IPS-20b (cell line): ENCODE results near the gene NMT1.

Source experiments
- H3K27ac ChIP-seq: one replicate; pipeline ENCODE4 v1.5.1; 2013; ENCODE audit warnings: low read length
- H3K27me3 ChIP-seq: 2 replicates; pipeline ENCODE4 v1.6.1; 2013; ENCODE audit warnings: mild to moderate bottlenecking, low read length, inconsistent platforms; ENCODE audit not compliant: insufficient read depth
- H3K36me3 ChIP-seq: 2 replicates; pipeline ENCODE4 v1.6.1; 2013; ENCODE audit warnings: low read depth, mild to moderate bottlenecking, inconsistent platforms, low read length, moderate library complexity; ENCODE audit not compliant: insufficient read depth
- H3K4me1 ChIP-seq: 2 replicates; pipeline ENCODE4 v1.6.1; 2013; ENCODE audit warnings: mild to moderate bottlenecking, control low read depth, inconsistent platforms, low read length, moderate library complexity; ENCODE audit not compliant: insufficient read depth
- H3K4me3 ChIP-seq: 2 replicates; pipeline ENCODE4 v1.5.1; 2013; ENCODE audit warnings: mild to moderate bottlenecking, low read length, inconsistent platforms
- H3K9ac ChIP-seq: 2 replicates; pipeline ENCODE4 v1.6.1; 2013; ENCODE audit warnings: low read depth, mild to moderate bottlenecking, inconsistent platforms, low read length, moderate library complexity
- H3K9me3 ChIP-seq: 2 replicates; pipeline ENCODE4 v1.6.1; 2013; ENCODE audit warnings: mild to moderate bottlenecking, low read depth, low read length, inconsistent platforms; ENCODE audit not compliant: insufficient read depth

Gene NMT1

DNA sequence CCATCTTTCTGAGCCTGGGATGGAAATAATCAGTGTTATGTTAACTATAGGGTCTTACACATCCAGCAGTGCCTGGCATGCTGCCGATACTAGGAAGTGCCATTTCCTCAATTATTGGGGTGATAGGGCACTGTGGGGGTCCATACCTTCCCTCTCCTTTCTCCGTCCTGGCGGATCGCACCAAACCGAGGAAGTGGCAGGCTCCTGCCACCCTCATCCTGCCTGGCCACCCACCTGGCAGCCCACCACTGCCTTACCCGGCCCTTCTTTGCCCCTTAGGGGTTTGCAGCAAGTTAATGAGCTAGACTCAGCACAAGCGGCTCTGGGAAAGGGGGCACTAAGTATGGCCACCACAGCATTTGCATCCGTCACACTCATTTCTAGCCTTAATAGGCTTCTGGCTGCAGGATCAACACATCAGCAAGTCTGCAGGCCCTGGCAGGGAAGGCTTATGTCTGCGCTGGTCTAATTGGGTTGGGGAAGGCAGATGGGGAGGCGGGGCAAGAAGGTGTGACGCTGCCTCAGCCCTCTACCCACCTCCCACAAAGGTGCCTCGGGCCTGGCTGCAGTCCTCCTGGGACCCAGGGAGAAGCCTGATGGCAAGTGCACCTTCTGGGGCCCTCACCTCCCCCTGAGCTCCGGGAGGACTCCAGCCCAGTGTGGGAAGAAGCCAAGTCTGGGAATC lies 38.3 kb upstream of the NMT1 start:
- Histone ChIP-seq H3K4me1 (peaks cover 7% of the 10 kb centered on the region; the same call in 1 of the 2 replicates), H3K36me3 (peaks cover 10% of the 10 kb centered on the region), H3K27me3 (peaks cover 41% of the 10 kb centered on the region), H3K4me3 (no peak overlapping the region), H3K9ac (no peak overlapping the region), H3K27ac (no peak overlapping the region), H3K9me3 (no peaks in the 10 kb centered on the region; the same call in 1 of the 2 replicates)

- Histone ChIP-seq H3K27ac (no peak overlapping the region), H3K36me3 (peaks cover 54% of the 10 kb centered on the region), H3K4me1 (no peaks in the 10 kb centered on the region), H3K9me3 (no peaks in the 10 kb centered on the region), H3K27me3 (no peaks in the 10 kb centered on the region), H3K9ac (no peak overlapping the region), H3K4me3 (no peak overlapping the region)
Measured at GRCh38 chr17:45029096-45029495, 32.0 kb upstream of the NMT1 start.

GRCh38 chr17:45029758-45030423 lies 31.2 kb upstream of the NMT1 start:
- H3K4me3 ChIP-seq = no peak overlapping the region
- H3K9me3 ChIP-seq = no peaks in the 10 kb centered on the region
- H3K36me3 ChIP-seq = peaks cover 61% of the 10 kb centered on the region
- no peak overlapping the region for H3K27ac ChIP-seq
- H3K27me3 ChIP-seq = no peaks in the 10 kb centered on the region
- no peaks in the 10 kb centered on the region for H3K4me1 ChIP-seq
- H3K9ac ChIP-seq = no peak overlapping the region

DNA sequence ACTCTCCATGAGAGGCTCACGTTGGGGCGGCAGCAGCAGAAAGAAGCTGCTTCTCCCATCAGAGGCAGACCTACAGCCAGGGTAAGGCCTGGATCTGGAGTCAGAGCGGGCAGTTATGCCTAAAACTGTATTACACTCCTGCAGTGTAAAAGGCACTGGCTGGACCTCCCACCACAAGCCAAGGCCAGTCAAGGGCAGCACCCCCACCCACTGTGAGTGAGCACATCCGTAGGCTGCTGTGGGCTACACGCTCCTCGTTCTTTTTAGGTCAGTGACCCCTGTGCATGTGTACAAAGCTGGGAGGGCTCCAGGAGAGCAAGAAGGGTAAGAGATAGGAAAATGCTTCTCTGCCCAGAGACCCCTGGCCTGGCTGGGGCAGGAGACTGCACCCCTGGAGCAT lies 30.4 kb upstream of the NMT1 start:
- Histone ChIP-seq H3K4me3 (no peak overlapping the region), H3K9ac (no peak overlapping the region), H3K4me1 (no peaks in the 10 kb centered on the region), H3K27me3 (no peaks in the 10 kb centered on the region), H3K9me3 (no peaks in the 10 kb centered on the region), H3K27ac (no peak overlapping the region), H3K36me3 (peaks cover 63% of the 10 kb centered on the region)

- H3K4me3 ChIP-seq = no peak overlapping the region
- H3K9me3 ChIP-seq = no peaks in the 10 kb centered on the region
- H3K36me3 ChIP-seq = peaks cover 61% of the 10 kb centered on the region
- no peak overlapping the region for H3K9ac ChIP-seq
- no peaks in the 10 kb centered on the region for H3K27me3 ChIP-seq
- H3K27ac ChIP-seq = no peak overlapping the region
- H3K4me1 ChIP-seq = no peaks in the 10 kb centered on the region
Measured at GRCh38 chr17:45031231-45032173, 29.6 kb upstream of the NMT1 start.

- H3K27ac ChIP-seq = no peak overlapping the region
- H3K36me3 ChIP-seq = peaks cover 55% of the 10 kb centered on the region
- H3K9me3 ChIP-seq = no peaks in the 10 kb centered on the region
- no peak overlapping the region for H3K9ac ChIP-seq
- H3K4me3 ChIP-seq = no peak overlapping the region
- H3K27me3 ChIP-seq = no peaks in the 10 kb centered on the region
- H3K4me1 ChIP-seq = no peaks in the 10 kb centered on the region
Measured at GRCh38 chr17:45032174-45032541, 29.0 kb upstream of the NMT1 start.

GRCh38 chr17:45034599-45034998 lies 26.5 kb upstream of the NMT1 start:
- H3K9ac ChIP-seq = no peak overlapping the region
- H3K27ac ChIP-seq = no peak overlapping the region
- H3K36me3 ChIP-seq = peaks cover 45% of the 10 kb centered on the region
- no peaks in the 10 kb centered on the region for H3K9me3 ChIP-seq
- no peaks in the 10 kb centered on the region for H3K27me3 ChIP-seq
- 0 out of 2 replicates have a peak, but pooled peaks cover 2% of the 10 kb centered on the region for H3K4me1 ChIP-seq
- H3K4me3 ChIP-seq = no peak overlapping the region

DNA sequence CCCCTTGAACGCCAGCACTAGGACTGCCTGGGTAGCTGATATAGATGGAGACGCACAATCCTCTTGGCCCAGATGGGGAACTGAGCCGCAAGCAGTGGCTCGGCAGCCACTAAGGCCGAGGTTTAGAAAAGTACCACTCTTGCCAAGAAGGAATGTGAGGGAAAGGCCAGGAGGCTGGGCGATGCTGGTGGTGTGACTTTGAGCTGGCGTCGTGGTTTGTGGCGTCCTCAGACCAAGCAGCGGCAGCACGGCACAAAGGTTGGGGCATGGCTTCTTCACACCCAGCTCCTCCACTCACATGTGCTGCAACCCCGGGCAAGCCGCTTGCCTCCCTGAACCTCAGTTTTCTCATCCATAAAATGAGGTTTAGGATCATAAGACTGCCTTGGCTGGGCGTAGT lies 25.3 kb upstream of the NMT1 start:
- Histone ChIP-seq H3K27ac (no peak overlapping the region), H3K4me1 (peaks cover 3% of the 10 kb centered on the region; the same call in 1 of the 2 replicates), H3K9ac (no peak overlapping the region), H3K9me3 (no peaks in the 10 kb centered on the region), H3K4me3 (no peak overlapping the region), H3K27me3 (no peaks in the 10 kb centered on the region), H3K36me3 (peaks cover 33% of the 10 kb centered on the region)

GRCh38 chr17:45036691-45037090 lies 24.4 kb upstream of the NMT1 start:
- Histone ChIP-seq H3K4me3 (no peak overlapping the region), H3K27me3 (no peaks in the 10 kb centered on the region), H3K9me3 (no peaks in the 10 kb centered on the region), H3K4me1 (peaks cover 6% of the 10 kb centered on the region; the same call in 1 of the 2 replicates), H3K9ac (no peak overlapping the region), H3K36me3 (peaks cover 24% of the 10 kb centered on the region), H3K27ac (no peak overlapping the region)

GRCh38 chr17:45038728-45039634 lies 22.1 kb upstream of the NMT1 start:
- no peak overlapping the region for H3K27ac ChIP-seq

GRCh38 chr17:45040459-45040858 lies 20.7 kb upstream of the NMT1 start:
- Histone ChIP-seq H3K9me3 (no peaks in the 10 kb centered on the region), H3K4me1 (peaks cover 9% of the 10 kb centered on the region; the same call in 1 of the 2 replicates), H3K27ac (no peak overlapping the region), H3K4me3 (peak overlapping the region; percentile 1; the same call in 1 of the 2 replicates), H3K9ac (peak overlapping the region; percentile 4; the same call in 1 of the 2 replicates), H3K36me3 (no peaks in the 10 kb centered on the region), H3K27me3 (no peaks in the 10 kb centered on the region)

More at GRCh38 chr17:45038728-45039634, 22.1 kb upstream of the NMT1 start:
- H3K27me3 ChIP-seq = no peaks in the 10 kb centered on the region
- H3K9ac ChIP-seq = no peak overlapping the region
- peaks cover 8% of the 10 kb centered on the region; the same call in 1 of the 2 replicates for H3K4me1 ChIP-seq
- H3K9me3 ChIP-seq = no peaks in the 10 kb centered on the region
- H3K4me3 ChIP-seq = no peak overlapping the region
- H3K36me3 ChIP-seq = peaks cover 10% of the 10 kb centered on the region
